ENCODE data around the gene AATF.

DNA sequence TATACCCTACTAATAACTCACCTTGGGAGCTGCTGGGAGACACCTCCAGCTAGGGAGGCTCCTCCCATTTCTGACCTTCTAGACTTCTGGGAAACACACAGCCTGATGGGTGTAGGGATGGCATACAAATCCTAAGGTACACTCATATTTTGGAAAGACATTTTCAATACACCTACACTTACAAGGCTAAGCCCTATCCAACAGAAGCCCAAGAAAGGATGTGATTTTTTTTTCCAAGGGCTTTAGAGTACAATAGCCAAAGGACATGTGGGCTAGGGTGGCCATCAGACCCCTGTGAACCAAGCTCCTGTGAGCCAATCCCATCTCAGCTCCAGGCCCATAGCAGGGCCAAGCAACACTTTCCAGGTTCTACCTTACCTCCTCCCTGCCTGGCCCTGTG, 143.9 kb downstream of the AATF start:
- TF ChIP-seq, protein P1, sequence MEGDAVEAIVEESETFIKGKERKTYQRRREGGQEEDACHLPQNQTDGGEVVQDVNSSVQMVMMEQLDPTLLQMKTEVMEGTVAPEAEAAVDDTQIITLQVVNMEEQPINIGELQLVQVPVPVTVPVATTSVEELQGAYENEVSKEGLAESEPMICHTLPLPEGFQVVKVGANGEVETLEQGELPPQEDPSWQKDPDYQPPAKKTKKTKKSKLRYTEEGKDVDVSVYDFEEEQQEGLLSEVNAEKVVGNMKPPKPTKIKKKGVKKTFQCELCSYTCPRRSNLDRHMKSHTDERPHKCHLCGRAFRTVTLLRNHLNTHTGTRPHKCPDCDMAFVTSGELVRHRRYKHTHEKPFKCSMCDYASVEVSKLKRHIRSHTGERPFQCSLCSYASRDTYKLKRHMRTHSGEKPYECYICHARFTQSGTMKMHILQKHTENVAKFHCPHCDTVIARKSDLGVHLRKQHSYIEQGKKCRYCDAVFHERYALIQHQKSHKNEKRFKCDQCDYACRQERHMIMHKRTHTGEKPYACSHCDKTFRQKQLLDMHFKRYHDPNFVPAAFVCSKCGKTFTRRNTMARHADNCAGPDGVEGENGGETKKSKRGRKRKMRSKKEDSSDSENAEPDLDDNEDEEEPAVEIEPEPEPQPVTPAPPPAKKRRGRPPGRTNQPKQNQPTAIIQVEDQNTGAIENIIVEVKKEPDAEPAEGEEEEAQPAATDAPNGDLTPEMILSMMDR (IDR thresholded peaks at IDR 0.05; ENCODE audit: low read length) = no peak
- TF ChIP-seq EZH2 (IDR thresholded peaks at IDR 0.05; ENCODE audit: borderline replicate concordance, low read length) = no peak
